ENCODE measurements around the gene PIK3R1. TPM values are rescaled to one million over a fixed set of nuclear protein-coding genes. Genes with fewer than 3 reads are reported as not detected.

PIK3R1 gene
- total and polyA plus RNA-seq, 8 donors, result 9.2 to 280 (median 52.3) TPM

DNA sequence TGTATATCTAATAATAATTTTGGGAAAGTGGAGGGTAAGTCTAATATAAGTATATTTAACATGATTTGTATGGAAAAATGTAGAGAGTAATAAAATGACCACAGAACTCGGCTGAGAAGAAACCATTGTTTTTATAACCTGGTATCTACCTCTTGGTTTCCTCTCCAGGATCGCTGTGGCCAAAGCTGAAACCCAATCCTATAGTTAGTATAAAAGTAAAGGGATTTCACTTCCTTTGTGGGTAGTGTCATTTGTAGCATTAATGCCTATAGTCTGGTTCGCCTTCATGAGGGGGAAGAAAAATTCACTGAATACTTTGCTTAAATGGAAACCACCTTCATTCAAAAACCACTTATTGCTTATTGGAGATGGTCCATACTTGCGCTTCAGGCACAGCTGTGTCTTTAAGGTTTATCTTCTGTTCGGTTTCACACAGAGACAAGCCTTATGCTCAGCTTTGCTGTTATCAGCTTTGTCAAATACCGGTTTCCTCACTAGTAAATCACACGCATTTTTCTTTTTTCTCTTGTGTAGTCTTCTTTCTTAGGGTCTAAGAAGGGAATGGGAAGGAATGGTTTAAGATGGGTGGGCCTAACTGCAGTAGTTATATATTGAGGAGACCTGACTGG lies 12.1 kb downstream of the PIK3R1 start:
- no peak for DNase-seq
- H3K27ac ChIP-seq, result no peak overlapping the region
- no peaks in the 10 kb centered on the region for H3K27me3 ChIP-seq
- intact Hi-C loops (cut with DNase I; ENCODE audit: low total_unique reads), result no loop called here
- no peaks in the 10 kb centered on the region for H3K9me3 ChIP-seq
- H3K36me3 ChIP-seq, result peaks cover 11 to 47% (median 40%) of the 10 kb centered on the region in 4 donors
- H3K4me1 ChIP-seq, result peaks cover 25 to 100% (median 66%) of the 10 kb centered on the region in 4 donors
- TF ChIP-seq EP300 (IDR thresholded peaks at IDR 0.05), result no peak
- TF ChIP-seq, protein P1, sequence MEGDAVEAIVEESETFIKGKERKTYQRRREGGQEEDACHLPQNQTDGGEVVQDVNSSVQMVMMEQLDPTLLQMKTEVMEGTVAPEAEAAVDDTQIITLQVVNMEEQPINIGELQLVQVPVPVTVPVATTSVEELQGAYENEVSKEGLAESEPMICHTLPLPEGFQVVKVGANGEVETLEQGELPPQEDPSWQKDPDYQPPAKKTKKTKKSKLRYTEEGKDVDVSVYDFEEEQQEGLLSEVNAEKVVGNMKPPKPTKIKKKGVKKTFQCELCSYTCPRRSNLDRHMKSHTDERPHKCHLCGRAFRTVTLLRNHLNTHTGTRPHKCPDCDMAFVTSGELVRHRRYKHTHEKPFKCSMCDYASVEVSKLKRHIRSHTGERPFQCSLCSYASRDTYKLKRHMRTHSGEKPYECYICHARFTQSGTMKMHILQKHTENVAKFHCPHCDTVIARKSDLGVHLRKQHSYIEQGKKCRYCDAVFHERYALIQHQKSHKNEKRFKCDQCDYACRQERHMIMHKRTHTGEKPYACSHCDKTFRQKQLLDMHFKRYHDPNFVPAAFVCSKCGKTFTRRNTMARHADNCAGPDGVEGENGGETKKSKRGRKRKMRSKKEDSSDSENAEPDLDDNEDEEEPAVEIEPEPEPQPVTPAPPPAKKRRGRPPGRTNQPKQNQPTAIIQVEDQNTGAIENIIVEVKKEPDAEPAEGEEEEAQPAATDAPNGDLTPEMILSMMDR (IDR thresholded peaks at IDR 0.05), result no peak
- TF ChIP-seq POLR2AphosphoS5 (IDR thresholded peaks at IDR 0.05), result no peak
- TF ChIP-seq POLR2A (IDR thresholded peaks at IDR 0.05), result no peak
- H3K4me3 ChIP-seq, result no peak overlapping the region
- 64 to 75% (median 66%) methylated on average over 7 of the region's 7 CpGs for WGBS, 5 donors

DNA sequence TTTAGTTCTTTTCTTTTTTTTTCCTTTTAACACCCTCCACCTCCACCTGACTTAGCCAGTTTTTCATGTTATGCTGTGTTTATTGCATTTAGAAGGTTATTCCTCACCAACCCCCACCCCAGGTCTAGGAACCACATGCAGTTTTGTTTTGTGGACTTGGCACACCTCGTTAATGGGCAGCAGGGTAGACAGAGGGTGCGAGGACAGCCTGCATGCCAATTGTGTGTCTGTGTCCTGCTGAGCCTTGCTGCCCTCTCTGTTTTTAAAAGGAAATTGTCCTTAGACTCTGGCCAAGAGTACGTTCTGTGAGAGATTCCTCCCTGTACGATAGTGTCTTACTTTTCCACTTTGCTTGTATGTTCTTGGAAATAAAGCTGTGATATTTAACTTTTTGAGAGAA lies 13.9 kb downstream of the PIK3R1 start:
- no peaks in the 10 kb centered on the region for H3K27me3 ChIP-seq
- intact Hi-C loops (cut with DNase I; ENCODE audit: low total_unique reads), result no loop called here
- H3K9me3 ChIP-seq, result no peaks in the 10 kb centered on the region
- H3K4me3 ChIP-seq, result no peak overlapping the region
- no peak for DNase-seq
- H3K36me3 ChIP-seq, result peaks cover 11 to 47% (median 40%) of the 10 kb centered on the region in 4 donors
- peaks cover 22 to 100% (median 58%) of the 10 kb centered on the region in 4 donors for H3K4me1 ChIP-seq
- 60 to 66% (median 65%) methylated on average over 4 of the region's 4 CpGs for WGBS, 5 donors
- TF ChIP-seq, protein P1 (IDR thresholded peaks at IDR 0.05), result no peak
- TF ChIP-seq POLR2AphosphoS5 (IDR thresholded peaks at IDR 0.05) (no peak), POLR2A (IDR thresholded peaks at IDR 0.05) (no peak), EP300 (IDR thresholded peaks at IDR 0.05) (no peak)
- H3K27ac ChIP-seq, result no peak overlapping the region

DNA sequence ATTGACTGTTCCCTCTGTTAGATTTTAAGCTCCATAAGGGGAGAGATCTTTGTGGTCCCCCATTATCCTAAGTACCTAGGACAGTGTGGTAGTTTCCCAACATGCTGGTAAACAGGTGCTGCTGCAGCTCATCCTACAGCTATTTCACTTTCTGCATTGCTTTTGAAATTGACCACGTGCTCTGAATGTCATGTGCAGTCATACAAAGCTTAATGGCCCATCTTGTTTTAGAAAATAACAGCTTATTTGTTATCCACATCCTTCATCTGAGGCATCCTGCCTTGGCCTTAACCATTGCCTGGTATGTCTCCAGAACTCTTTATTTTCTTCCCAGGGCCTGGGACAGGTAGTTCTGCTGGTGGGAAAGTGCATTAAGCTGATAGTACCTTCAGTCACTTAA lies 14.7 kb downstream of the PIK3R1 start:
- no peak for DNase-seq
- no peak overlapping the region for H3K4me3 ChIP-seq
- H3K36me3 ChIP-seq, result peaks cover 11 to 47% (median 40%) of the 10 kb centered on the region in 4 donors
- H3K27ac ChIP-seq, result no peak overlapping the region
- intact Hi-C loops (cut with DNase I; ENCODE audit: low total_unique reads), result no loop called here
- TF ChIP-seq POLR2AphosphoS5 (IDR thresholded peaks at IDR 0.05), result no peak
- WGBS, 5 donors, result 67 to 87% (median 81%) methylated on average over 1 of the region's 1 CpG
- no peaks in the 10 kb centered on the region for H3K27me3 ChIP-seq
- peaks cover 13 to 99% (median 55%) of the 10 kb centered on the region in 4 donors for H3K4me1 ChIP-seq
- no peaks in the 10 kb centered on the region for H3K9me3 ChIP-seq

DNA sequence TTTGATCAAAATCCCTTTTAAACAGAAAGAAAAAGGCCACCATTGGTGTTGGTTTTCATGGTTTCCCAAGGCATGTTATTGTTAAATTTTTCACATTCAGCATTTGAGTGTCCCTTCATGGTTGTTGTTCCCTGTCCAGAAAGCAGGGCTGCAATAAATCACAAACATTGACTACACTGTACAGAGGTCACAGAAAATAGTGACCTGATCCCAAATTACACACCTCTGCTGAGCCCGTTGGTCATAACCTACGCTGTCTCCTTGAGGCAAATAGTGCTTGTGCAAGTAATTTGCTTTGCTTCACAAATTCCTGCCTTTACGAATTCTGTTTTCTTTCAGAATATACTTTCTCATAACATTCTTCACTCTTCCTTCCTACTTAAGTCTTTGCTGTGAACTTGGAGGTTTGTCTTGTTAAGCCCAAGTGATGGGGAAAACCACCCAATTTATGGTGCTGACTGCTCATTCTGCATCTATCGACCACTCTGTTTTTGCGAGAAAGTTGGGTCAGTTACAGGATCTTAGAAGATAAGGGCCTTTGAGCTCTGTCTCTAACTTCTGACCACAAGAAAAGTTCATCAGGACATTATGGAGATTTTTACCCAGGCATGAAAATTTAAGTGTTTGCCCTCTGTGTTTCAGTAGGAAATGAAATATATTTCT lies 16.0 kb downstream of the PIK3R1 start:
- intact Hi-C loops (cut with DNase I; ENCODE audit: low total_unique reads), result no loop called here
- H3K27ac ChIP-seq, result no peak overlapping the region
- no peaks in the 10 kb centered on the region for H3K27me3 ChIP-seq
- H3K4me3 ChIP-seq, result no peak overlapping the region
- peaks cover 9 to 40% (median 36%) of the 10 kb centered on the region in 4 donors for H3K36me3 ChIP-seq
- TF ChIP-seq, protein P1 (IDR thresholded peaks at IDR 0.05), result no peak
- TF ChIP-seq EP300 (IDR thresholded peaks at IDR 0.05) (no peak), POLR2A (IDR thresholded peaks at IDR 0.05) (no peak), POLR2AphosphoS5 (IDR thresholded peaks at IDR 0.05) (no peak)
- 79 to 83% (median 80%) methylated on average over 5 of the region's 5 CpGs for WGBS, 5 donors
- H3K9me3 ChIP-seq, result no peaks in the 10 kb centered on the region
- peaks cover 5 to 98% (median 48%) of the 10 kb centered on the region in 4 donors for H3K4me1 ChIP-seq
- DNase-seq, result no peak

DNA sequence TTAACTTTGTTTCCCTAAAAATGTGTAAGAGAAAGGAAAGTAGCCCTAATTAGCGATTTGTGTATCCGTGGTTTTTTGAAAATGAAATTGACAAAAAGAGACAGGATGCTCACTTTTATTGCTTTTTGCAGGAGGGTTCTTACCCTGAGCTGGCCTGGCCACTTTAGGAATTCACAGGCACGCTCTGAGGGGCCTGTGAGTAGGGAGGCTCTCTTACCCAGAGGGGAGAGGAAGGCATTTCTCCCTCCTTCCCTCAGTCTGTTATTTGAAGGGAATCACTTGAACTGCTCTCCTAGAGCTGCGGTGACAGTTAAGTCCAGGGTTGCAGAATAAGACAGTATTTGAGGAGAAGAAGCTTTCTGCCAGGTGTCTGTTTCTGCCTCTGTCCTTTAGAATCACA lies 16.7 kb downstream of the PIK3R1 start:
- intact Hi-C loops (cut with DNase I; ENCODE audit: low total_unique reads), result no loop called here
- Histone ChIP-seq H3K27me3 (no peaks in the 10 kb centered on the region), H3K9me3 (no peaks in the 10 kb centered on the region), H3K36me3 (peaks cover 4 to 32% (median 29%) of the 10 kb centered on the region in 4 donors), H3K4me1 (peaks cover 5 to 98% (median 48%) of the 10 kb centered on the region in 4 donors), H3K27ac (no peak overlapping the region), H3K4me3 (no peak overlapping the region)
- no peak for DNase-seq
- 72 to 86% (median 82%) methylated on average over 4 of the region's 4 CpGs for WGBS, 5 donors
- no peak for TF ChIP-seq POLR2AphosphoS5 (IDR thresholded peaks at IDR 0.05)
- no peak for TF ChIP-seq POLR2A (IDR thresholded peaks at IDR 0.05)

All from stomach (tissue), 9 donors.